Activated CD8-positive, alpha-beta memory T cell treated with anti-CD3 and anti-CD28 coated beads, Interleukin-2, amount 50 U/mL, for 4 hours (primary cell): ENCODE results near the gene MYH14.

ENCODE experiments used
- DNase-seq: peaks from one replicate; pipeline ENCODE4 v3.0.0-alpha.2; 2020

The MYH14 gene

DNA sequence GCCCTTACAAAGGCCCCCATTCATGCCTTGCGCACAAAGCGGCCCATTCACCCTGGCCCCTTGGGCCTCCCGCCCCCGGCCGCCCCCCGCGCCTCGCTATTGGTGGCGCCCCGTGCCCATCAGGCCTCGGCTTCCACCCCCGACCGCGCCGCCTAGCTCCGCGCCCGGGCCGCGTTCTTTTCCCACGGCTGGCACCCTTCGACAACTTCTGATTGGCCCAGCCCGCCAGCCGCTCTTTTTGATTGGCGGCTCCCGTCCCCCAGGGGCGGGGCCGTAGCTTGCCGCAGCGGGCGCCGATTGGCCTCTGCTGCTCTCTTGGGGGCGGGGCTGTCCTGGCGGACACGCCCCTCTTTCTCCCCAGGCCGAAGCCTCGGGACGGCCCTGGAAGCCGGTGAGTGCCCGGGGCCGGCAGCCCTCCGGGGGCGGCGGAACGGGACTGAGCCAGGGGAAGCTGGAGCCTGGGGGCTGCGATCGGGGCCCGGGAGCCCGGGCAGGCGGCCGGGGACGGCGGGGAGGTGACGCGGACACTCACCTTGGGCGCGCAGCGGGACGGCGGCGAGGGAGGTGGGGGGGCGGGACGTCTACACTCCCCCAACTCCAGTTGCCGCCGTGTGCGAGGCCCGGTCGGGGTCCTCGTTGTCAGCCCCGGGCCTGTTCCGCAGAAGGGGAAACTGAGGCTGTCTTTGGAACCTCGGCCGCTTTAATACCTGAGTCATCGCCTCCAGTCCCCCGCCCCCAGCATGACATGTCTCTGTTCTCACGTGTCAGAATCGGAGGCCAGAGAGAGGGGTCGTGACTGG is at the start of gene MYH14:
Gene MYH14, plus strand, starts transcription at position 342 of the 800 bp plus-strand sequence. CDS start 6,744 bp downstream, outside the sequence.
- DNase-seq = no peak

DNA sequence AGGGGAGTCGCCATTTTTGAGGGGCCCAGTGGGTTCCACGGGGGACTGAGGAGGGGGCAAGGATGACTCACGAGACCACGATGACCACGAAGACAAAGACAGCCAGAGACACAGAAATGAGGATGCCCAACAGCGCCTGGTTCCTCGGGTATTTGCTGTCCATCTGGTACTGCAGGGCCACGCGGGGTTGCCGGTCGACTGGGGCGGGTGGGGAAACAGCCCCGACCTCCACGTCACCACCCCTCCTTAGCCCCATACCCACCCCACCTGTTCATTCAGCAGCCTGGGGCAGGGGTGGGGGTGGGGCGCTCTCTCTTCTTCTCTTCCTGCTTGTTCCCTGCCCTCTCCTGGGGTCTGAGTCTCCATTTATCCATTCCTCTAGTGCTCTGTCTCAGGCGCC is 48.9 kb upstream of the MYH14 start:
- no peak for DNase-seq

DNA sequence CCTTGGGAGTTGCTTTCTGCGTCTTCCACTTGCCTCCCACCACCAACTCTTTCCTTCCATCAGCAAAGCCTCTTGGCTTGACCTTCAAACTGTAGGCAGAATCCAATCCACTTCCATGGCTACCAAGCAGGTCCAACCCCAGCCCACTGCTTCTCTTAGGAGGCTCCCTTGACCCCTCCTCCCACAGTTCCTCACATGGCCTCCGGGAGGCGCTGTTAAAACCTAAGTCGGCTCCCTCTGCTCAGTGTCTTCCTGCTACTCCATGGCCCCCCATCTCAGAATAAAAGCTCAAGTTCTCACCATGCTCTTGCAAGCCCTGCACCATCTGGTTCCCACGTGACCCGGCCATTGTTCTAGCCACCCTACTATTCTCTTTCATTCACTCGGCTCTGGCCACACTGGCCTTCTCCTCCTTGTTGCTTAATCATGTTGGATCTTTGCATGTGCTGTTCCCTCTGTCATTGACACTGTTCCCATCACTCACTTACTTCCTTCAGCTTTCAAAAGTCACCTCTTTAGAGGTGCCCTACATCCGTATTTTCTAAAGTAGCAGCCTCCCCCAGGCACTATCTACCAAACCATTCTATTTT is 47.8 kb upstream of the MYH14 start:
- no peak for DNase-seq

DNA sequence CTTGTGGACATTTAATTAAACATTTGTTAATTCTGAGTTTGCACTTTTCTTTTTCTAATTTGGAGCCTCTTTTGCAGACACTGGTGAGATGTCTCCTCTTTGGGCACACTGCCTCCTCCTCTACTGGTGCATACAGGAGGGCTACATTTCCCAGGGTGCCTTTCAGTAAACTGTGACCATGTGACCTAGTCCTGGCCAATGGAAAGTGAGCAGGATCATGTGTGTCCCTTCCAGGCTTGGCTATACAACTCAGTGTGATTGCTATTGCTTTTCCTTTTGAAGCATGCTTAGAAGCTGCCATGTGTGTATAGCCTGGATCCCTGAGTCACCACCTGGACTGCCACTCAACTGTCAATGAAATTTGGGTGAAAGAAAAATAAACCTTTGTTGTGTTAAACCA is 44.8 kb upstream of the MYH14 start:
- no peak for DNase-seq

DNA sequence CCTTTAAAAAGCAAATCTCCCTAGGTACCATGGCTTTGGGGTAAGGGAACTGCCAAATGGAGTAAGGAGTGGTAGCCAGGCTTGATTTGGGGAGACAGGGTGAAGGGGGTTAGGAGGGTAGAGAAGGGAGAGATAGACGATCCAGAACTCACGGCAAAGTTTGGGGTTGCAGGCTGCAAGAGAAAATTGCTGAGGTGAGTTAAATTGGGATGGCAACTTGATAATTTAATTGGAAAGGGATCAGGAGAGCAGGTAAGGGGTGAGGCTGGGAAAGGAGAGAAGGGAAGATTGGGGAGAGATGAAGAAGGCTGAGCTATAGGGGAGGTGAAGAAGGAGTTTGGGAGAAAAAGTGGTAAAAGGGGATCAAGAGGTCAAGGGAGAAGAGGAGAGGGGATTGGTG is 44.3 kb upstream of the MYH14 start:
- DNase-seq = no peak

DNA sequence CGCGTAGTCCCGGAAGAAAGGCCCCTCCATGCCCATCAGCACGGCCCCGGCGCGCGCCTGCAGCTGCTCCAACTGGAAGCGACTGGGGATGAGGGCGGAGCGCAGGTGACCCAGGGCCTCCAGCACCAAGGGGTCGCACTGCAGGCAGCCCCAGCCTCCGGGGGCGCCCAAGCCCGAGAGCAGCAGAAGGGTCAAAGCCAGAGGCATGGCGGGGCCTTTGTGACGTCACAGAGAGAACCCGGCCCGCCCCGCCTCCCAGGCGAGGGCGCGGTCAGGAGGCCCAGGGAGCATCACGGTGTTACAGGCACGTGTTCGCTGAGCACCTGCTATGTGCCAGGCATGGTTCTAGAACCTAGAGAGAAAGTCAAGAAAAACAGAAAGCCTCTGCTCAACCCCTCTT is 40.4 kb upstream of the MYH14 start, which contains the start of gene IZUMO2:
Gene IZUMO2, minus strand, starts transcription at position 294 of the 400 bp plus-strand sequence. Its CDS starts 87 bp downstream, at position 207.
- DNase-seq = no peak

DNA sequence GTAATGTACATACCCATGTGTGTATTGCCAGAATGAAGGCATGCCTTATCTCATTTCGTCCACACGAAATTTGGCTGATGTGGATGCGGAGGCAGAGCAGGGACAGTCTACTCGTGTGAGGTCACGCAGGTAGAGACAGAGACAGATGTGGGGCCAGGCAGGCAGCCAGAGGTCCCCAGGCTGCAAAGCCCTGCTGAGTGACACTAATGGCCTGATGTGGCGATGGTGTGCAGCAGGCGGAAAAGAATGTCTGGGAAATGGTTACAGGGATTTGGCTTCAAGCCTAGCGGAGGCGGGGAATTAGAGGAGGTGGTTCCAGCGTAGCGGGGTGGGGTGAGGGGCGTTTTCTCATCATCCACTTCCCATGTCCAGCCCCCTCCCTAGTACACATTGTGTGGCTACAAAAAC is 36.1 kb upstream of the MYH14 start:
- DNase-seq = no peak

DNA sequence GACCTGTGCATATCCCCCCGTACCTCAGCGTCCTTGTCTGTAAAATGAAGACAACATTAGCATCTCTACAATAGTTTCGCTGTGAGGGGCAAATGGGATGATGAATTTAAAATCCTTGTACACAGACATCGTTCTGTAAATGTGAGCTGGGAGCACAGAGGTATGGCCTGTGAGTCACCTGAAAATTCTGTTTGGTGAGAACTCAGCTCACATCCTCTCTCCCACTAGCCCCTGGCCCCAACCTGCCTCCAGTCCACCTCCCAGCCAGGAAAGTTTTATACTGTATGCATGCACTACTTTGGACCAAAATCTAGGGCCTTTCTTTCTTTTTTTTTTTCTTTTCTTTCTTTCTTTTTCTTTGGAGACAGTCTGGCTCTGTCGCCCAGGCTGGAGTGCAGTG is 31.7 kb upstream of the MYH14 start:
- no peak for DNase-seq

DNA sequence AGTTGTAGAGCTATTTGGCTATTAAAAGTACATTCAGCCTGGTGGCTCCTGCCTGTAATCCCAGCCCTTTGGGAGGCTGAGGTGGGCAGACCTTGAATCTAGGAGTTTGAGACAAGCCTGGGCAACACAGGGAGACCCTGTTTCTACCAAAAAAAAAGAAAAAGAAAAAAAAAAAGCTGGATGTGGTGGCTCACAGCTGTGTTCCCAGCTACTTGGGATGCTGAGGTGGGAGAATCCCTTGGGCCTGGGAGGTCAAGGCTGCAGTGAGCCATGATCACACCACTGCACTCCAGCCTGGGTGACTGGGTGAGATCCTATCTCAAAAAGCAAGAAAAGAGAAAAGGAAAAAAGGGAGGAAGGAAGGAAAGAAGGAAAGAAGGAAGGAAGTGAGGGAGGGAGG is 30.7 kb upstream of the MYH14 start:
- DNase-seq = no peak

DNA sequence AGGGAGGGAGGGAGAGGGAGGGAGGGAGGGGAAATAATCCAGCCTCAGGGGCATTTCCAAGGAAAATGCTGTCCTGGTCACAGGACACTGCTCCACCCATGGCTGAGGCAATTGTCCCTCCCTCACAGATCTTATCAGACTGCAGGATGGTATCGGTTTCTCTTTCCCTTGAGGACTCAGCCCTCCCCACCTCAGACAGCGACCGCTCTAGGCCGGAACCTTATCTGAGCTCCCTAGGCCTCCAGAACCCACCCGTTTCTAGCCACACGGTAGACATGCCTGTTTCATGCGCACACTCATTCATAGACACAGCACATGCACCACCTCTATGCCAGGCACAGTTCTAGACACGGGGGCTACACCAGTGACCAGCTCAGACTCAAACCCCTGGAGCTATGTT is 30.3 kb upstream of the MYH14 start:
- DNase-seq = no peak

DNA sequence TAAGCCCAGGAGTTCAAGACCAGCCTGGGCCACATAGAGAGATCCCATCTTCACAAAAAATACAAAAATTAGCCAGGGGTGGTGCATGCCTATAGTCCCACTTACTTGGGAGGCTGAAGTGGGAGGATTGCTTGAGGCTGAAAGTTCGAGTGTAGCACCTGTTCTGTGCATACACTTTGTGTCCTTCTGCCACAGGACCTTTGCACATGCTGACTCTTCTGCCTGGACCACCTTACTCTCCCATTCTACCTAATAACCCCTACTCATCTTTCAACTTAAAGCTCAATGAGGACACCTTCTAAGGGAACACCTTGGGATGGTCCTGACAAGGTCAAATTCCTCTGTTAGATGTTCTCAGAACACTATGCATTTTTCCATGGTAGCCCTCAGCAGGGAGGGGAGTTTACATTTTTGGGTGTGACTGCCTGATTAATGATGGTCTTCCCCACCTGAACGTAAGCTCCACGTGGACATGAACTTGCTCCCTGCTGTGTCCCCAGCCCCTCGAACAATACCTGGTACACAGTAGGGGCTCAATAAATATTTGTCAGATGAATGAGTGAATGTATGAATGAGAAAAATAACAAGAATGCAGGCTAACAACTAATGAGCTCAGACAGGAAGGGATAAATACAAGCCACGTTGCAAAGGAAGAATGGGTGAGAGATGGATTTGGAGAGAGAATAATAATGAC is 29.2 kb upstream of the MYH14 start:
- no peak for DNase-seq

DNA sequence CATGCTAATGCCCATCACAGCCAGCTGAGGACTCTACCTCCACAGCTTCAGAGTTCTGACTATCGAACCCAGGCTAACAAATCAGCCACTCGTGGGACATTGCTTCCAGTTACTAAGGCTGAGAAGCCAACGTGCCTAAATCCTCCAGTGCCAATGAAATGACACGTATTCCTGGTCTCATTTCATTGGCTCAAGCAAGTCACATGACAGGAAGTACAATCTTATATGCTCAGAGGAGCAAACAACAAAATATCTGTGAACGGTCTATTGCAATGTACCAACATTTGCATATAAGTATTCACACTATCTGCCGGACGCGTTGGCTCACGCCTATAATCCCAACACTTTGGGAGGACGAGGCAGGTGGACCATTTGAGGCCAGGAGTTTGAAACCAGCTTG is 27.5 kb upstream of the MYH14 start:
- DNase-seq = no peak

DNA sequence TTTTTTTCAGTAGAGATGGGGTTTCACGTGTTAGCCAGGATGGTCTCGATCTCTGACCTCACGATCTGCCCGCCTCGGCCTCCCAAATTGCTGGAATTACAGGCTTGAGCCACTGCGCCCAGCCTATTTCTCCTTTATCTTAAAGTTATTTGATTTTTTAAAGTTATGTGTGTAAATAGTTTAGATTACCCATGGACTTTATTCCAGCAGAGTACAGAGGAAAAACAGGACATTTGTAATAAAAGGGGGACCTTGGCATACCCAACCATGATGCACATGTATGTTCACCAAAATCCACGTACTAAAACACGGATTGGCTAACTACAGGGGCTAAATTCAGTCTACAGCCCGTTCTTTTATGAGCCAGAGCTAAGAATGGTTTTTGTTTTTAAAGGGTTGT is 26.6 kb upstream of the MYH14 start:
- DNase-seq = no peak

DNA sequence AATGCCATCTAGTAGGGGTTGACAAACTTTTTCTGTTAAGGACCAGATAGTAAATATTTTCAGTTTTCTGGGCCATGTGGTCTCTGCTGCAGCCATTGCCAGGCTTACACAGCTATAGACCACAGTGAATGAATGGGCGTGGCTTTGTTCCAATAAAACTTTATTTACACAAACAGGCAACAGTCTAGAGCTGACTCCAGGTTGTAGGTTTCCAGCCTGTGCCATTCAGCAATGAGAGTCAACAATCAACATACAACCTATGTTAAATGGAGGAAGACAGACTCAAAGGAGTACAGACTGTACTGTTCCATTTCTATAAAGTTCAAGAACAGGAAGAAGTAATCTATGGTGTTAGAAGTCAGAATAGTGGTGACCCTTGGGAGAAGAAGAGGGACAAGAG is 25.1 kb upstream of the MYH14 start:
- no peak for DNase-seq

DNA sequence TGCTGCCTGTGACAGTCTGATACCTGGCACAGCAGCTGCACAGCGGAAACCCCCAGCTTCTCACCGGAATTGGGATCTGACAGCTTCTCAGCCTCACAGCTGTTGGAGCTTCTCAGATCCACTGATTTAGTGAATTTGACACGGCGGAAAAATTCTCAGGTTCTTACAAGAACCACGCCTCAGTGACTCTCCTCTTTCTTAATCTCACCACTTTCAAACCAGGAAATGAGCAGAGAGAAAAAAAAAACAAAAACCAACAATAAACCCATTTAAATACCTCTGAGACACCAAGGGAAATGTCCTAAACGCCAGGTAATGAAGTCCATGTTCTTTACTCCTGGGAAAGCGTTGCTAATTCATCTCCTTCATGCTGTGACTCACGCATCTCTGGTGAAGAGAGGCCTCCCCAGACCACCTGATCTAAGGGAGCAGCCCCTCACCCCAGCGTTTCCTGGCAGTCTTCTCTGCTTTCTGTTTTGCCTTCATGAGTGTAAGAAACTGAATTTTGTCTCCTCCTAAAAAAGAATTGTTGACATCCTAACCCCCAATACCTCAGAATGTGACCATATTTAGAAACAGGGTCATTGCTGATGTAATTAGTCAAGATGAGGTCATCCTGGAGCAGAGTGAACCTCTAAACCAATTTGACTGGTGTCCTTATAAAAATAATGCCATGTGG is 24.4 kb upstream of the MYH14 start:
- no peak for DNase-seq

DNA sequence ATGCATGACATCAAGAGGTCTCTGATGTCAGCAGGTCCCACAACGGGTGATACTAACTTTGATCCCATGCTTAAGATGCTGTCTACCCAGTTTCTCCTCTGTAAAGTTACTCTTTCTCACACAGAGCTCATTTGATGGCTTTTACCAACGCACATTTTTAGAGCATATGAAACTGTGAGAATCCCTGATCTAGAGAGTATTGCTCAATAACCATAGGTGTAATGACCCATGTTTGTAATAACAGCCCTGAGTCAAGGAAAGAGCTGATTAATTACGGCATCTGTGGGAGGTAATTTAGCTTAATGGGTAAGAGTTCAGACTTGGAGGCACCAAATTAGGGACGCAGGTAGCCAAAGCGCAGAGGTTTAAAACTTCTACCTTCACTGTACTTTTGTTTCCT is 22.3 kb upstream of the MYH14 start:
- no peak for DNase-seq

DNA sequence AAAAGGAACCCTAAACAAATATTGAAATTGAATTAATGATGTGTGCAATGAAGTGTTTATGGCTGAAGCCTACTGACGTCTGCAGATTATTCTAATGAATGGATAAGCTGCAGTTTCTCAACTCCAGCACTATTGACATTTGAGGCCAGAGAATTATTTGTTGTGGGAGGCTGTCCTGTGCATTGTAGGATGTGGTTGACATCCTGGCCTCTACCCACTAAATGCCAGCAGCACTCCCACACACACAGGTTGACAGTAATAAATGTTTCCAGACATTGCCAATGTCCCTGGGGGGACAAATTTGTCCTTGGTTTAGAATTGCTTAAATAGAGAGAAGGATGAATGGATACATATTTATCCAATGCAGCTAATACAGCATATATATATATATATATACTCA is 19.2 kb upstream of the MYH14 start:
- no peak for DNase-seq

DNA sequence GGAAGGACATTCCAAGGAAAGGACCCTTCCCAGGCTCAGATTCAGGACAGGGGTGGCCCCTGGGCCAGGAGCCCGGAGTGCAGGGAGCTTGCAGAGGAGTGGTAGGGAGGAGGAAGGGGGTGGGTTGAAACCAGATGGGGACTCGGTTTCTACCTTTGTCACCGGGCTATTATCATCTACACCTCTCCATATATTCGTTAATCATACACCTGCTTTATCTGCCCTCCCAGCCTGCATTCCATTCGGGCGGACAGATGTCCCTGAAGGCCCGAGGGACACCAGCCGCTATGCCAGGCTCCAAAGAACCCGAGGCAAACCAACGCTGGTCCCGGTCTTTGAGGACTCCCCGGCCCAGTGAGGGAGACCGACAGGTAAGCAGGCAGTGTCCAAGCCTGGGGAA is 15.5 kb upstream of the MYH14 start:
- DNase-seq = no peak

DNA sequence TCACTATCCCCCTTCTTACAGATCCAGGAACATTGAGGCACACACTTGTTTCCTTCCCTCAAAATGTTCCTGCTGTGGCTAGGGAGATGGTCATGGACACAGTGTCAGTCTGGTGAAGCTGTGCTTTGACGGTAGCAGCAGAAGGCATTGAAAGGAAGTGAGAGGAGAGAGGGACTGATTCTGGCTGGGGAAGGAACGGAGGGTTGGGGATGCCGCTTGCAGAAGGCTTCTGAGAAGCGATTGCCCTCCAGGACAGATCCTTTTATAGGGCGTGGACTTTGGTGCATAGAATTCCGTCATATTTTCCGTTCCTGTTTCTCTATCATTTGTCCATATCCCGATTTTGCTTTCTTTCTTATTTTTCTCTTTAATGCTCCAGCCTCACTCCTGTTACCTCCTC is 14.1 kb upstream of the MYH14 start:
- DNase-seq = no peak

DNA sequence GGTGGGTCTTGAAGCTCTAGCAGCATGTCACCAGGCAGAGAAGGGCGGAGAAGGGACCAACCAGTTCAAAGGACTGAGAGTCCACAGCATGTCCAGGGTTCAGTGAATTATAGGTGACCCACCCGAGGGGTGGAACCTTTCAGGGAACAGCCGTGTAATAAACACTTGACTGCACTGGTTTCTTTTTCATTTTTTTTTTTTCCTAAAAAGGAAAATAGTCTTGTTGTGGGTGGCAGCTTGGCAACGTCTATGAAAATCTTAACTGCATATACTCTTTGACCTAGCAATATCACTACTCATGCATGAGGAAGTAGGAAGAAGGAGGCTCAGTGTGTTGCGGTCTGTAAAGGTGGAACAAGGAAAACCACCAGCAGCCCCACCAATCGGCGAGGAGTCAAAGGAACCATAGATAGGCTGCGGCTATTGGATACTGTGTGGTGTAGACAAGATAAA is 13.0 kb upstream of the MYH14 start:
- DNase-seq = no peak

DNA sequence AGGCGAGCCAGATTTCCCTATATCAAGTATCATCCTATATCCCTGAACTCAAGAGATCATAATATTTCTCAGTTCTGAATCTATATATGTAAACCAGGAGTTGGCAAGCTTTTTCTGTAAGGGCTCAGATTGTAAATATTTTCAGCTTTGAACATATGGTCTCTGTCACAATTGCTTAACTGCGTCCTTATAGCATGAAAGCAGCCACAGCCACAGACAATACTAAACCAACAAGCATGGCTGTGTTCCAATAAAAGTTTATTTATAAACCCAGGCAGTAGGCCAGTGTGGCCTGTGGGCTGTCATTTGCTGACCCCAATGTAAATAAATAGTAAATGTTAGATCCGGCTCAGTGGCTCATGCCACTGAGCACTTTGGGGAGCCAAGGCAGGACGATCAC is 12.2 kb upstream of the MYH14 start:
- DNase-seq = no peak

DNA sequence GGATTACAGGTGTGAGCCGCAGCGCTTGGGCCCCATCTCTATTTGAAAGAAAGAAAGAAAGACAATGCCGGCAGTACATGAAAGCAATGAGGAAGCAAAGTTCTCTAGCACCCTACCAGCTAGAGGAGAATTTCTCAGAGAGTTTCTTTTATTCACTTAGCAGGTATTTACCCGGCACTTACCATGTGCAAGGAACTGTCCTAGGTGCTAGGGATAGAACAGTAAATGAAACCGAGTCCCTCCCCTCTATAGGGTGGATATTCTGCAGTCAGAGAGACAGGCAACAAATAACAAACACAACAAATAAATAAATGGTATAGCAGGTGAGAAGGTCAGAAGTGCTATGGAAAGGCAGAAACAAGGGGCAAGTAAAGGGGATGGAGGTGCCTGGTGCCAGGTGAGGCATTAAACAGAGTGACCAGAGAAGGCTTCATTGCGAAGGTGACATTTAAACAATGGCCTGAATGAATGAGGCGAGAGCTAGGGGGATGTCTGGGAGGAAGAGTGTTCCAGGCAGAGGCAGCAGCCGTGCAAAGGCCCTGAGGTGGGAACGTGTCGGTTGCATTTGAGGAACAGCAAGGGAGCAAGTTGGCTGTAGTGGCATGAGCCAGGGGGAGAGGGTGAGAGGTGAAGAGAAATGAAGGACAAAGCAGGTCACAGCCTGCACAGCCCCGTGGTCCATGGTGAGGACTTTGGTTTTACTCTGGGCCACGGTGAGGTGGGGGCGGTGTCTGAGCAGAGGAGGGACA is 10.8 kb upstream of the MYH14 start:
- no peak for DNase-seq

DNA sequence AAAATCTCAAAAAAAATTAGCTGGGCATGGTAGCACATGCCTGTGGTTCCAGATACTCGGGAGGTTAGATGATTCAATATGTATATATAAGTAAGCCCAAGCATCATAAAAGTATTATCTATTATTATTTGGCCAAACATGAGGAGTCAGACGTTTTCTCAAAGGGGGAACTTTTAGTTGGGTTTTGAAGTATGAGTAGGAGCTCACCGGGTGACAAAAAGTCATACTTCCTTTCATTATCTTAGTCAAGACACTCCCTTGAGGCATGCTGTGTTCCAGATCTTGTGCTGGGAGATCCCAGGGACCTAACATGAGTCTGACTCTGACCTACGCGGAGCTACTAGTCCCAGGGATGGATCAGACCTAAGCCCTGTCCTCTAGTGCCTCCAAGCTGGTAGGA is 8.2 kb upstream of the MYH14 start:
- no peak for DNase-seq
